CD4-positive, alpha-beta T cell treated with Interleukin-12 subunit alpha and Interleukin-12 subunit beta, for 1 hour (primary cell): ENCODE measurements around the gene ZGPAT.
"Not testable (repeated sequence)": the region's sequence is repeated elsewhere in the genome, so short reads cannot be mapped to it uniquely, and the experiment has no call there.

Source experiments
- DNase-seq: peaks from one replicate; pipeline ENCODE4 v3.0.0-alpha.2; 2020

The ZGPAT gene

GRCh38 chr20:63704749-63705117, 3.1 kb upstream of the ZGPAT start:
- DNase-seq: no peak

DNA sequence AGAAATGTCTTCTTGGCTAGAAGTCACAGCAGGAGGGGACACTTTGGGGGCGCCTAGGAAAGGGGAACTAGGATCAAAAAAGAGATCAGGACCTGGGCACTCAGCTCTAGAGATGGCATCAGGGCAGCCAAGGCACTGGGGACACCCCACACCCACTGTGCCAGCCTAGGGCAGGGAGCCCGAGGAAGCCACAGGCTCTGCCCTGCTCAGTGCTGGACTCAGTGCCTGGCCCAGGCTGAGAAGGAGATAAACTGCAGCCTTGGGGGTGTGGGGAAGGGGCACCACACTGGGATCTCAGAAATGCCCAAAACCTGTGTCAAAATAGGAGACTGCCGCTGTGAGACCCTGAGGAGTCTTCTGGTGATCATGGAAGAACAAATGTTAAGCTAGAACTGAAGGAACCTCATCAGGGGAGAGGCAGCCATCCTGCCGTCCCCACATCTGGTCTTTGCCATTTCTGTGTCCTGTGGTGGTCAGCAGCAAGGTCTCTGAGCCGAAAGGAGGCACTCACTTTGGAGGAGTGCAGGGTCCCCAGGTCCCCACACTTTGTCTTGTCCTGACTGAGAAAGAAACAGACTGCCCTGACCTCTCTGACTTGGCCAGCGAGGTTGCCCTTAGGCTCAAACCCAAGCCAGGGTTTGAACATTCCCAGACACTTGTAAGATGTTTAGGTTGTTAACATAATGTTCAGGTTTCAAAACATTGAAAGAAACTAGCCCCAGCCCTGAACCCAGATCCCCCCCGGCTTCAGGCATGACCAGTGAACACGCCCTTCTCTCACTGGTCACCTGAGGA, 2.4 kb upstream of the ZGPAT start:
- no peak for DNase-seq

DNA sequence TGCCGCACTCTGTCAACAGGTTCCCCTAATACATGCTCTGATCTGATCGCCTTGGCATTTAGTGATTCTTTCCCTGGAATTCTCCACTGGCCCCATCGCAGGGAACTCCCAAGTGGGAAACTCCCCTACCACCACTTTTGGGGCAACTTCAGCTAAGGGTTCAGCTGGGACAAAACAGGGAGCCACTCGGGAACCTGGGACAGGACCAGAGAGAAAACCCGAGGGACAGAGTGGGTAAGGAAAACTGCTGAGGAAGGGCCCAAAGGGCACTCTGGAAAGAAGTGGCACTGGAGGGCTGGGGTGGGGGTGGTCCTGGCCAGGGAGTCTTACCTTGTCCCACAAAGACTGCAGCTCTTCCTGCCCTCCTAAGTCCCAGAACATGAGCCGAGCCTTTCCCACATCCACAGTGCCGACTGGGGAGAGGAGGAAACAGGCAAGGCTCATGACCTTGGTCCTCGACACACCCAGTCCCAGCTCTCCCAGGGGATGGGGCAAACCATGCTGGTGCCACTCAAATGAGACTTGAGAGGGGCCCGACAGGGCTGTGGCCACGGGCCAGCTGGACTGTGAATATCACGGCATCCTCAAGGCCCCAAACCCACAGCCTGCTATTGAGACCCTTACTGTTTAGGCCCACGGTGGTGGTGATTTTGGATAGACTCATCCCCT, 1.7 kb upstream of the ZGPAT start:
- DNase-seq: no peak

- DNase-seq: peak; percentile 70
Observed at GRCh38 chr20:63706852-63707557, 834 bp upstream of the ZGPAT start.

DNA sequence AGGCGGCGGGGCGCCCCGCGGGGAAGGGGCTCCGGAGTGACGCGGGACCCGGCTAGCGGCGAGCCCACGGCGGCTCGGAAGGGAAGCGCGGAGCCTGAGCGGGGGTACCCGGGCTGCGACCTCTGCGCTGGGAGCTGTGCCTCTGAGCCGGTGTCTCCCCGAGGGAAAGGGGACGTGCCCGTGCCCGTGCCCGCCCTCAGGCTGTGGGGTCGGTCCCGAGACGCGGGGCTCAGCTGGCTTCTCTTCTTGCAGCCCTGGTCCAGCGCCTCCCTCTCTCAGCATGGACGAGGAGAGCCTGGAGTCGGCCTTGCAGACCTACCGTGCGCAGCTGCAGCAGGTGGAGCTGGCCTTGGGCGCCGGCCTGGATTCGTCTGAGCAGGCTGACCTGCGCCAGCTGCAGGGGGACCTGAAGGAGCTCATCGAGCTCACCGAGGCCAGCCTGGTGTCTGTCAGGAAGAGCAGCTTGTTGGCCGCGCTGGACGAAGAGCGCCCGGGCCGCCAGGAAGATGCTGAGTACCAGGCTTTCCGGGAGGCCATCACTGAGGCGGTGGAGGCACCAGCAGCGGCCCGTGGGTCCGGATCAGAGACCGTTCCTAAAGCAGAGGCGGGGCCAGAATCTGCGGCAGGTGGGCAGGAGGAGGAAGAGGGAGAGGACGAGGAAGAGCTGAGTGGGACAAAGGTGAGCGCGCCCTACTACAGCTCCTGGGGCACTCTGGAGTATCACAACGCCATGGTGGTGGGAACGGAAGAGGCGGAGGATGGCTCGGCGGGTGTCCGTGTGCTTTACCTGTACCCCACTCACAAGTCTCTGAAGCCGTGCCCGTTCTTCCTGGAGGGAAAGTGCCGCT, 686 bp downstream of the ZGPAT start:
- DNase-seq: no peak

GRCh38 chr20:63709149-63709527, 1.3 kb downstream of the ZGPAT start:
- no peak for DNase-seq

DNA sequence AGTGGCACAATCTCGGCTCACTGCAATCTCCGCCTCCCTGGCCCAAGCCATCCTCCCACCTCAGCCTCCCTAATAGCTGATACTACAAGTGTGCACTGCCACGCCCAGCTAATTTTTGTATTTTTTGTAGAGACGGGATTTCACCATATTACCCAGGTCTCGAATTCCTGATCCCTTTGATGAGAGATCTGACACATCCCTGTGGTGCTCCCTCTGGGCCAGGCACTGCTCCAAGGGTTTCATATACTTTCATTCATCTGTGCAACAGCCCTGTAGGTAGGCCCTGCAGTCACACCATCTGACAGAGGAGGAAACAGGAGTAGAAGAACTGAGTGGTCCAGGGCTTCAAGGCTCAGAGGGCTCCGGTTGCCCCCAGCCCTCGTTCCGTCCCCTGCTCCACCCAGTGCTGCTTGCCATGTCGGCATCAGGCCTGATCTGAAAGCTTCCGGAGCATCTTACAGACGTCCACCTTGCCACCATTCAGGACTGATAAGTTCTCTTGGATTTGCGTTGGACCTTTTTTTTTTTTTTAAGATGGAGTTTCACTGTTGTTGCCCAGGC, 3.3 kb downstream of the ZGPAT start:
- no peak for DNase-seq

DNA sequence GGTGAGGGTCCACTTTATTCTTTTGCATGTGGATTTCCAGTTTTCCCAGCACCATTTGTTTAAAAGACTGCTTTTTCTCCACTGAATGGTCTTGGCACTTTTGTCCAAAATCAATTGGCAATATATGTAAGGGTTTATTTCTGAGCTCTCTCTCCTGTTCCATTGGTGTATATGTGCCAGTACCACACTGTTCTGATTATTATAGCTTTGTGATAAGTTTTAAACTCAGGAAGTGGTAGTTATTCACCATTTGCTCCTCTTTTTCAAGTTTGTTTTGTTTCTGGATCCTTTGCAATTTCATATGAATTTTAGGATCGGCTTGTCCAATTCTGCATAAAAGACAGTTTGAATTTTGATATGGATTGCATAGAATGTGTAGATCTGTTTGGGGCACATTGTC, 4.4 kb downstream of the ZGPAT start:
- no peak for DNase-seq

- no peak for DNase-seq
Observed at GRCh38 chr20:63714858-63715257, 7.0 kb downstream of the ZGPAT start.

GRCh38 chr20:63718996-63719395, 11.2 kb downstream of the ZGPAT start:
- no peak for DNase-seq

DNA sequence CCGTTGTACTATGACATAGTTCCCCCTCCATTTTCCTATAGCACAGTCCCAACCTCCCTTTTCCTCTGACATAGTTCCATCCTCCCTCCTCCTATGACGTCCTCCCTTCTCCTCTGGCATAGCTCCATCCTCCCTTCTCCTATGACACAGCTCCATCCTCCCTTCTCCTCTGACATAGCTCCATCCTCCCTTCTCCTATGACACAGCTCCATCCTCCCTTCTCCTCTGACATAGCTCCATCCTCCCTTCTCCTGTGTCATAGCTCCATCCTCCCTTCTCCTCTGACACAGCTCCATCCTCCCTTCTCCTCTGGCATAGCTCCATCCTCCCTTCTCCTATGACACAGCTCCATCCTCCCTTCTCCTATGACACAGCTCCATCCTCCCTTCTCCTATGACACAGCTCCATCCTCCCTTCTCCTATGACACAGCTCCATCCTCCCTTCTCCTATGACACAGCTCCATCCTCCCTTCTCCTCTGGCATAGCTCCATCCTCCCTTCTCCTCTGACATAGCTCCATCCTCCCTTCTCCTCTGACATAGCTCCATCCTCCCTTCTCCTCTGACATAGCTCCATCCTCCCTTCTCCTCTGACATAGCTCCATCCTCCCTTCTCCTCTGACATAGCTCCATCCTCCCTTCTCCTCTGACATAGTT, 15.3 kb downstream of the ZGPAT start:
- not testable (repeated sequence) for DNase-seq

DNA sequence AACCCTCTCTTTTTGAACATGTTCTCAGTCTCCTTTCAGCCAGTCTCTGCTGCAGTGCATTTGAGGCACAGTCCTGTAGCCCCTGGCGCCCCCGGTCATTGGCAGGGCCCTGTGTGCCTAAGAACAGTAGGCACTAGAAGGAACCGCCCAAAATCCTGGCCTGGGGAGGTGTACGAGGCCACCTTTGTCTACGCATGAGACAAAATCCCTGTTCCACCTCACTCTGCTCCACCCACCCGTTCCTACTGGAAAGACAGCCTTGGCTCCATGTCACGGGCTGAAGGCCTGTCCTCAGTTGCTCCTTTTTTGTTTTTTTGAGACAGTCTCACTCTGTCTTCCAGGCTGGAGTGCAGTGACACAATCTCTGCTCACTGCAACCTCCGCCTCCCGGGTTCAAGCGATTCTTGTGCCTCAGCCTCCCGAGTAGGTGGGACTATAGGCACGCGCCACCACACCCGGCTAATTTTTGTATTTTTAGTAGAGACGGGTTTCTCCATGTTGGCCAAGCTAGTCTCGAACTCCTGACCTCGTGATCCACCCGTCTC, 22.4 kb downstream of the ZGPAT start:
- not testable (repeated sequence) for DNase-seq

DNA sequence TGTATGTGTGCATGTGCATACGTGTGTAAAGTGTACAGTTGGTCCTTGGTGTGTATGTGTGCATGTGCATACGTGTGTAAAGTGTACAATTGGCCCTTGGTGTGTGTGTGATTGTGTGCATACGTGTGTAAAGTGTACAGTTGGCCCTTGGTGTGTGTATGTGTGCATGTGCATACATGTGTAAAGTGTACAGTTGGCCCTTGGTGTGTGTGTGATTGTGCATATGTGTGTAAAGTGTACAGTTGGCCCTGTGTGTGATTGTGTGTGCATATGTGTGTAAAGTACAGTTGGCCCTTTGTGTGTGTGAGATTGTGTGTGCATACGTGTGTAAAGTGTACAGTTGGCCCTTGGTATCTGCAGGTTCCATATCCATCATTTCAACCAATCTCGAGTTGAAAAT, 23.6 kb downstream of the ZGPAT start:
- no peak for DNase-seq

DNA sequence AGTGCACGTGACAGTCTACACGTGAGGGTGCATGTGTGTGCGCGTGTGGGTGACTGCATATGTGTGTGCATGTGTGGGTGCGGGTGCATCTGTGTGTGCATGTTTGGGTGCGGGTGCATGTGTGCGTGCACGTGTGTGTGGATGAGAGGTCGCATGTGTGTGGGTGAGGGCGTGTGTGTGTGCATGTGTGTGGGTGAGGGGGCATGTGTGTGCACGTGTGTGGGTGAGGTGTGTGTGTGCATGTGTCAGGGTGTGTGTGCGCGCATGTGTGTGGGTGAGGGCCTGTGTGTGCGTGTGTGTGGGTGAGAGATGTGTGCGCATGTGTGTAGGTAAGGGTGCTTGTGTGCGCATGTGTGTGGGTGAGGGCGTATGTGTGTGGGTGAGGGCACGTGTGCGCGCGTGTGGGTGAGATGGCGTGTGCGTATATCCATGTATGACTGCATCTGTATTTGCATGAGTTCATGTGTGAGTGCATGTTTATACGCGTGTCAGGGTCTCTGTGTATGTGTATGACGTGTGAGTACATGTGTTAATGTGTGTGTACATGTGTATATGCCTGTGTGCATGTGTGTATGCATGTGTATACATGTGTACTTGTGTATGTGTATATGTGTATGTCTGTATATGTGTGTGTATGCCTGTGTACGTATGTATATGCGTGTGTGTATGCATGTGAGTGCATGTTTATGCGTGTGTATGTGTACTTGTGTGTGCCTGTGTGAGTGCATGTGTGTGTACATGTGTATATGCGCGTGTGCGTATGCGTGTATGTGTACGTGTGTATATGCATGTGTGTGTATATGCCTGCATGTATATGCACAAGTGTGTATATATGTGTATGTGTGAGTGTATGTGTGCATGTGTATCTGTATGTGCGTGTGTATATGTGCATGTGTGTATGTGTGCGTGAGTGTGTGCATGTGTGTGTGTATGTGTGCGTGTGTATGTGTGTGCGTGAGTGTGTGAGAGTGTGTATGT, 24.6 kb downstream of the ZGPAT start:
- DNase-seq: no peak

DNA sequence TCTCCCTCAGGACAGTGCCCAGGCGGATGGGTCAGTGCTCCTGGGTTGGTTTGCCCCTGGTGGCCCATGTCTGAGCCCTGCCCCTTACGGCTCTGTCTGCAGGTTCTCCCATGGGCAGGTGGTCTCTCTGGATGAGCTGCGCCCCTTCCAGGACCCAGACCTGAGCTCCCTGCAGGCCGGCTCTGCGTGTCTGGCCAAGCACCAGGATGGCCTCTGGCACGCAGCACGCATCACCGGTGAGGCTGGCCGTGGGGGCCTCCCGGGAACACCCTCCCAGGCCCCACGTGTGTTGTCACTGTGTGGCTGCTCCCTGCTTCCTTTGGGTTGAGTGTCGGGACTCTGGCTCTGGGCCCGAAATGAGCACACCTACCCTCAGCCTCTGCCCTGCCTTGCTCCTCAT, 25.3 kb downstream of the ZGPAT start:
- DNase-seq: no peak

GRCh38 chr20:63733579-63734081, 25.8 kb downstream of the ZGPAT start:
- no peak for DNase-seq

DNA sequence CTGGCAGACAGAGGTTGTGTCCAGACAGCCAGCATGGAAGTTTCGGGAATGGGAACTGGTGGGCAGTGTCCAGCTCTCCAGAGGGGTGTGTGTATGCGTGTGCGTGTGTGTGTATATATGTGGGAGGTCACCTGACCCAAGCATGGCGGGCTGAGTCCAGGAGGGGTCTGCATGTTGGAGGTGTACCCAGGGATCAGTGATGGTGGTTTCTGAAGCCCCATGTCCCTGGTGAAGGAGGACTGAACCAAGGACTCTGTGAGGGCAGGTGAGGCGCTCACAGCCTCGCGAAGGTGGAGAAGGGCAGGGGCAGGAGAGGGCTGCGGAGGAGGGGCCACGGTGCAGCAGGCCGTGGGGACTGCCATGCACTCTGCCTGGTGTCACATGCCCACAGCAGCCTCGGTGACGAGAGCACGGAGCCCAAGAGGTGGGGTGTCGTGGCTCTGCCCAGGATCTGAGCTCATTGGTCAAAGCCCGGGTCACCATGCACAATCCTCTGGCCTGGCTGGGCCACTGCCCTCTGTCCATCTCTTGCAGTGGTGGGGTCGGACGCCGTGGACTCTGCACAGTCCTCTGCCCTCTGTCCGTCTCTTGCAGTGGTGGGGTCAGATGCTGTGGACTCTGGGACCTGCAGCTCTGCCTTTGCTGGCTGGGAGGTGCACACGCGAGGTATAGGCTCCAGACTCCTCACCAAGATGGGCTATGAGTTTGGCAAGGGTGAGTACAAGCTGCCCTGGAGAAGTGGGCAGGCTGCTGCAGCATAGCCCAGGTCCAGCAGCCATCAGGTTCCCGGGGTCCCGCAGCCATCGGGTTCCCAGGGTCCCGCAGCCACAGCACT, 26.5 kb downstream of the ZGPAT start:
- no peak for DNase-seq

GRCh38 chr20:63734946-63735858, 27.4 kb downstream of the ZGPAT start:
- DNase-seq: no peak
